Testis (tissue), 2 donors: ENCODE measurements around the gene CXCL5.

Experiments
- POLR2A ChIP-seq: fragments of 450-650 bp; IDR thresholded peaks from one replicate; pipeline ENCODE4 v1.6.1; 2017; ENCODE audit warnings: antibody characterized with exemption, mild to moderate bottlenecking, moderate library complexity
- TF ChIP-seq, protein P1 (sequence below), 3 experiments: fragments of 450-650 bp in 2 of 3; fragments of 200-600 bp in 1 of 3; sonication (generic) in 1 of 3; IDR thresholded peaks; one replicate each; pipeline ENCODE4 v1.5.1; 2016 to 2019; ENCODE audit warnings: antibody characterized with exemption in 3 of 3, mild to moderate bottlenecking in 2 of 3, moderate library complexity in 1 of 3

DNA sequence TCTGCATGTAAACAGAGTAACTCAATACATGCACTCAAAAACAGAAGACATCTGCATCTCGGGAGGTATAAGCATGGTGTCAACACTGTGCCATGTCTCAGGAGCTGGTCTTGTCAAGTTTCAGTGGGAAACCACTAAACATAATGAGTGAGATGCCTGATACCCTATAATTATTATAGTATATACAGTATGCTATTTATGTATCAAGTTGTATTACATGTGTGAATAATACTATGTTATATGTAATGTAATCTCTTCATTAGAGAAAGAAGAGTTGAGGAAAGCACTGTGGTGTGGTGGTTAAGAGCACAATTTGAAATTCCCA, 13.0 kb downstream of the CXCL5 start:
- TF ChIP-seq, protein P1, sequence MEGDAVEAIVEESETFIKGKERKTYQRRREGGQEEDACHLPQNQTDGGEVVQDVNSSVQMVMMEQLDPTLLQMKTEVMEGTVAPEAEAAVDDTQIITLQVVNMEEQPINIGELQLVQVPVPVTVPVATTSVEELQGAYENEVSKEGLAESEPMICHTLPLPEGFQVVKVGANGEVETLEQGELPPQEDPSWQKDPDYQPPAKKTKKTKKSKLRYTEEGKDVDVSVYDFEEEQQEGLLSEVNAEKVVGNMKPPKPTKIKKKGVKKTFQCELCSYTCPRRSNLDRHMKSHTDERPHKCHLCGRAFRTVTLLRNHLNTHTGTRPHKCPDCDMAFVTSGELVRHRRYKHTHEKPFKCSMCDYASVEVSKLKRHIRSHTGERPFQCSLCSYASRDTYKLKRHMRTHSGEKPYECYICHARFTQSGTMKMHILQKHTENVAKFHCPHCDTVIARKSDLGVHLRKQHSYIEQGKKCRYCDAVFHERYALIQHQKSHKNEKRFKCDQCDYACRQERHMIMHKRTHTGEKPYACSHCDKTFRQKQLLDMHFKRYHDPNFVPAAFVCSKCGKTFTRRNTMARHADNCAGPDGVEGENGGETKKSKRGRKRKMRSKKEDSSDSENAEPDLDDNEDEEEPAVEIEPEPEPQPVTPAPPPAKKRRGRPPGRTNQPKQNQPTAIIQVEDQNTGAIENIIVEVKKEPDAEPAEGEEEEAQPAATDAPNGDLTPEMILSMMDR (IDR thresholded peaks at IDR 0.05) = no peak
- no peak for TF ChIP-seq POLR2A
